Rectal smooth muscle tissue (tissue), 1 donor: ENCODE results near the gene ZFP3.
"Not testable (repeated sequence)": the region's sequence is repeated elsewhere in the genome, so short reads cannot be mapped to it uniquely, and the experiment has no call there.

ENCODE experiments used
- H3K27ac ChIP-seq: one replicate; pipeline ENCODE4 v1.7.0; 2013; ENCODE audit warnings: low read depth, low read length, inconsistent platforms
- H3K27me3 ChIP-seq: one replicate; pipeline ENCODE4 v1.7.0; 2013; ENCODE audit warnings: low read length; ENCODE audit not compliant: control insufficient read depth, insufficient read depth
- H3K36me3 ChIP-seq: one replicate; pipeline ENCODE4 v1.7.0; 2013; ENCODE audit warnings: low read length; ENCODE audit not compliant: control insufficient read depth, insufficient read depth
- H3K4me1 ChIP-seq: one replicate; pipeline ENCODE4 v1.7.0; 2013; ENCODE audit warnings: low read length; ENCODE audit not compliant: control insufficient read depth, insufficient read depth
- H3K4me3 ChIP-seq: one replicate; pipeline ENCODE4 v1.7.0; 2013; ENCODE audit warnings: low read length
- H3K9ac ChIP-seq: one replicate; pipeline ENCODE4 v1.7.0; 2013; ENCODE audit warnings: low read length

ZFP3 gene

GRCh38 chr17:5131146-5131715 lies 53.0 kb downstream of the ZFP3 start:
- Histone ChIP-seq H3K36me3 (no peaks in the 10 kb centered on the region), H3K9ac (no peak overlapping the region), H3K4me1 (no peaks in the 10 kb centered on the region), H3K27me3 (no peaks in the 10 kb centered on the region), H3K4me3 (no peak overlapping the region), H3K27ac (no peak overlapping the region)

- not testable (repeated sequence) for H3K4me1 ChIP-seq, H3K27me3 ChIP-seq, H3K4me3 ChIP-seq, H3K36me3 ChIP-seq, H3K9ac ChIP-seq, H3K27ac ChIP-seq
These were observed 53.7 kb downstream of the ZFP3 start for GRCh38 chr17:5131799-5132502.

- H3K36me3 ChIP-seq, H3K27ac ChIP-seq, H3K4me1 ChIP-seq, H3K9ac ChIP-seq, H3K27me3 ChIP-seq, H3K4me3 ChIP-seq: not testable (repeated sequence)
These were observed 54.4 kb downstream of the ZFP3 start for GRCh38 chr17:5132503-5133225.

GRCh38 chr17:5133311-5133710 lies 55.0 kb downstream of the ZFP3 start:
- Histone ChIP-seq H3K36me3 (no peaks in the 10 kb centered on the region), H3K9ac (no peak overlapping the region), H3K4me1 (no peaks in the 10 kb centered on the region), H3K27ac (no peak overlapping the region), H3K27me3 (no peaks in the 10 kb centered on the region), H3K4me3 (no peak overlapping the region)

- H3K9ac ChIP-seq, H3K27ac ChIP-seq, H3K4me3 ChIP-seq, H3K27me3 ChIP-seq, H3K36me3 ChIP-seq, H3K4me1 ChIP-seq: not testable (repeated sequence)
These were observed 55.7 kb downstream of the ZFP3 start for GRCh38 chr17:5133961-5134360.

- not testable (repeated sequence) for H3K27me3 ChIP-seq, H3K9ac ChIP-seq, H3K4me3 ChIP-seq, H3K4me1 ChIP-seq, H3K27ac ChIP-seq, H3K36me3 ChIP-seq
These were observed 56.3 kb downstream of the ZFP3 start for GRCh38 chr17:5134571-5134970.

- H3K9ac ChIP-seq, H3K4me3 ChIP-seq, H3K27ac ChIP-seq: not testable (repeated sequence)
These were observed 57.0 kb downstream of the ZFP3 start for GRCh38 chr17:5135131-5135712.

GRCh38 chr17:5135726-5136579 lies 57.7 kb downstream of the ZFP3 start:
- Histone ChIP-seq H3K27ac (no peak overlapping the region), H3K4me3 (no peak overlapping the region), H3K9ac (no peak overlapping the region), H3K4me1 (no peaks in the 10 kb centered on the region), H3K36me3 (no peaks in the 10 kb centered on the region), H3K27me3 (no peaks in the 10 kb centered on the region)

More at GRCh38 chr17:5135131-5135712, 57.0 kb downstream of the ZFP3 start:
- not testable (repeated sequence) for H3K27me3 ChIP-seq, H3K4me1 ChIP-seq, H3K36me3 ChIP-seq

- H3K4me3 ChIP-seq, H3K27me3 ChIP-seq, H3K4me1 ChIP-seq, H3K27ac ChIP-seq, H3K36me3 ChIP-seq, H3K9ac ChIP-seq: not testable (repeated sequence)
These were observed 58.5 kb downstream of the ZFP3 start for GRCh38 chr17:5136580-5137412.

- not testable (repeated sequence) for H3K4me1 ChIP-seq, H3K36me3 ChIP-seq, H3K9ac ChIP-seq, H3K4me3 ChIP-seq, H3K27ac ChIP-seq, H3K27me3 ChIP-seq
These were observed 59.4 kb downstream of the ZFP3 start for GRCh38 chr17:5137511-5138197.

GRCh38 chr17:5138198-5138544 lies 59.9 kb downstream of the ZFP3 start:
- not testable (repeated sequence) for H3K27me3 ChIP-seq, H3K9ac ChIP-seq, H3K4me3 ChIP-seq, H3K27ac ChIP-seq, H3K4me1 ChIP-seq, H3K36me3 ChIP-seq
